ENCODE measurements around the gene NEURL3.

- TF ChIP-seq POLR2AphosphoS5 (IDR thresholded peaks at IDR 0.05) (no peak), CTCF (IDR thresholded peaks at IDR 0.05) (no peak), POLR2A (IDR thresholded peaks at IDR 0.05) (no peak), EP300 (IDR thresholded peaks at IDR 0.05; ENCODE audit: low read depth) (no peak)
Observed at GRCh38 chr2:96530474-96531357, 25.6 kb upstream of the NEURL3 start.
